Measurements from ENCODE around the gene FHIP1A. TPM values are rescaled to one million over a fixed set of nuclear protein-coding genes. Genes with fewer than 3 reads are reported as not detected.

Gene FHIP1A
- total and polyA plus RNA-seq, 9 of the 15 experiments (the other 6 are each of a cell fraction or from before 2014, with no cell fraction given), result 0.01 to 0.95 (median 0.04) TPM; not detected in 4

- DNase-seq (ENCODE audit: extremely low read depth in 1 of 4, low spot score in 3 of 4), result no peak
- H3K9me1 ChIP-seq (ENCODE audit: control insufficient read depth, insufficient read depth, low read length), result no peaks in the 10 kb centered on the region
- TF ChIP-seq ZNF174 (CRISPR knock-in tag; IDR thresholded peaks at IDR 0.05) (no peak), ZNF24 (IDR thresholded peaks at IDR 0.05) (no peak), GATA2 (CRISPR knock-in tag; IDR thresholded peaks at IDR 0.05) (no peak), NFE2L1 (tag; IDR thresholded peaks at IDR 0.05; ENCODE audit: borderline replicate concordance, low read depth) (no peak), ZNF3 (CRISPR knock-in tag; IDR thresholded peaks at IDR 0.05) (no peak), SIX5 (IDR thresholded peaks at IDR 0.05; ENCODE audit: borderline replicate concordance in 1 of 2, insufficient read depth in 1 of 2, low read depth in 1 of 2, low read length in 2 of 2) (no peak), ZNF778 (CRISPR knock-in tag; IDR thresholded peaks at IDR 0.05) (no peak), FOXJ3 (CRISPR knock-in tag; IDR thresholded peaks at IDR 0.05) (no peak)
- BruUV-seq (replicated peaks), result no TSS peak
- CTCF ChIA-PET (ENCODE audit: low intra/inter-chr PET ratio), result interaction anchor here (0.7 kb wide), 1 partner anchor 93 kb away, joined by 3 read pairs; no protein-coding TSS in a partner anchor
- H3K36me3 ChIP-seq (ENCODE audit: control insufficient read depth, insufficient read depth, low read length), result no peaks in the 10 kb centered on the region
- ATAC-seq, result no peak
- no peak overlapping the region for H2AFZ ChIP-seq (ENCODE audit: low read depth, low read length)
- no peak overlapping the region for H3K9ac ChIP-seq (ENCODE audit: insufficient read depth in 1 of 2, low read depth in 2 of 2, low read length in 2 of 2)
- POLR2A ChIA-PET, result no interaction called here
- no peak overlapping the region for H3K4me3 ChIP-seq
- no peak overlapping the region for H3K4me2 ChIP-seq (ENCODE audit: insufficient read depth, low read length)
- FAIRE-seq, result no peak
- 0 out of 5 replicates have a peak, but pooled peaks cover 0 to under 1% of the 10 kb centered on the region in 2 experiments for H3K27me3 ChIP-seq (ENCODE audit: control insufficient read depth in 2 of 2, insufficient read depth in 2 of 2, low read length in 2 of 2)
- H3K4me1 ChIP-seq (replicated peaks in 1 of 2; ENCODE audit: control insufficient read depth in 2 of 2, insufficient read depth in 2 of 2, low read length in 2 of 2), result no peaks in the 10 kb centered on the region
- no peaks in the 10 kb centered on the region for H3K79me2 ChIP-seq (ENCODE audit: control insufficient read depth, insufficient read depth, low read length)
- no peak overlapping the region for H3K27ac ChIP-seq (ENCODE audit: extremely low read depth, low read depth, low read length)
- in situ Hi-C loops (cut with MboI), result no loop called here
- 0% methylated on average over 2 of the region's 2 CpGs for WGBS (ENCODE audit: insufficient coverage, low coverage, missing lambda C conversion rate)
- intact Hi-C loops (cut with micrococcal nuclease), result no loop called here
- H3K9me3 ChIP-seq (replicated peaks; ENCODE audit: control insufficient read depth, insufficient read depth, low read depth, low read length), result no peaks in the 10 kb centered on the region
- H4K20me1 ChIP-seq (replicated peaks; ENCODE audit: control insufficient read depth, insufficient read depth, low read length), result no peaks in the 10 kb centered on the region
These were observed 7.2 kb upstream of the FHIP1A start for GRCh38 chr4:151401739-151402138.
